HepG2 (cell line): ENCODE measurements around the gene ZCCHC8. TPM values are rescaled to one million over a fixed set of nuclear protein-coding genes. Genes with fewer than 3 reads are reported as not detected.

ENCODE experiments used
- HCFC1 ChIP-seq: fragments of 150-350 bp; IDR thresholded peaks from 2 replicates; pipeline ENCODE4 v1.6.1; 2014; ENCODE audit warnings: low read depth, low read length
- NR3C1 ChIP-seq: sonication (generic); formaldehyde crosslinking; IDR thresholded peaks from 2 replicates; pipeline ENCODE4 v1.4.0; 2020; ENCODE audit warnings: missing genetic modification reagents
- SMAD9 ChIP-seq: sonication (generic); formaldehyde crosslinking; IDR thresholded peaks from 2 replicates; pipeline ENCODE4 v1.5.1; 2020; ENCODE audit warnings: mild to moderate bottlenecking, missing genetic modification reagents
- ZEB1 ChIP-seq: IDR thresholded peaks from 2 replicates; pipeline ENCODE4 v1.6.1; 2012; ENCODE audit warnings: mild to moderate bottlenecking, low read depth, inconsistent platforms; ENCODE audit not compliant: insufficient replicate concordance
- ZNF292 ChIP-seq: sonication (generic); formaldehyde crosslinking; IDR thresholded peaks from 2 replicates; pipeline ENCODE4 v1.8.1; 2022; ENCODE audit warnings: mild to moderate bottlenecking, low read depth, missing genetic modification reagents, borderline replicate concordance
- ZNF724P ChIP-seq: sonication (generic); formaldehyde crosslinking; IDR thresholded peaks from 2 replicates; pipeline ENCODE4 v1.8.0; 2022; ENCODE audit warnings: missing genetic modification reagents, borderline replicate concordance
- ZNF737 ChIP-seq: sonication (generic); formaldehyde crosslinking; IDR thresholded peaks from 2 replicates; pipeline ENCODE4 v1.5.0; 2020; ENCODE audit warnings: missing genetic modification reagents, mild to moderate bottlenecking, borderline replicate concordance
- polyA plus RNA-seq, 8 experiments: library from polyadenylated mRNA; depleted of rRNA in 3 of 8; stranded (reverse) in 7 of 8; unstranded in 1 of 8; fragments of >200 nt; fragmentation: Illumina TruSeq in 4 of 8; extraction: Trizol in 4 of 8; gene quantifications; 2 replicates each; pipeline versions ENCODE4 v1.2.1 to v1.2.3, GENCODE V29; 2011 to 2016; ENCODE audit warnings: low read depth in 4 of 8, missing spikeins in 1 of 8, mixed read lengths in 1 of 8; ENCODE audit not compliant: insufficient read depth in 1 of 8
- total RNA-seq, 5 experiments: library from RNA; depleted of rRNA; stranded (reverse); fragments of >200 nt; fragmentation: Illumina TruSeq; extraction: Trizol; gene quantifications; 2 replicates each; pipeline ENCODE4 v1.2.3, GENCODE V29; 2016; ENCODE audit warnings: low read depth in 1 of 5
- TF ChIP-seq, protein P1 (sequence below): sonication (generic); formaldehyde crosslinking; IDR thresholded peaks from 2 replicates; pipeline ENCODE4 v1.5.1; 2020; ENCODE audit warnings: mild to moderate bottlenecking, missing genetic modification reagents, borderline replicate concordance
- TF ChIP-seq, protein P2 (sequence below): sonication (generic); formaldehyde crosslinking; IDR thresholded peaks from 2 replicates; pipeline ENCODE4 v1.4.0; 2020; ENCODE audit warnings: mild to moderate bottlenecking, missing genetic modification reagents
- TF ChIP-seq, protein P3 (sequence below): sonication (generic); formaldehyde crosslinking; IDR thresholded peaks from 2 replicates; pipeline ENCODE4 v1.8.1; 2023; ENCODE audit warnings: mild to moderate bottlenecking, inconsistent platforms, moderate library complexity, missing genetic modification reagents, borderline replicate concordance
- TF ChIP-seq, protein P4 (sequence below), 2 experiments: fragments of 450-650 bp in 1 of 2; sonication (generic) in 1 of 2; formaldehyde crosslinking in 1 of 2; IDR thresholded peaks; 2 replicates each; pipeline versions ENCODE4 v1.6.1 to v1.8.0; 2016 to 2022; ENCODE audit warnings: antibody characterized with exemption in 1 of 2, mild to moderate bottlenecking in 1 of 2, missing genetic modification reagents in 1 of 2

ZCCHC8 gene
- total and polyA plus RNA-seq, 2 of the 13 experiments (the other 11 are each of a cell fraction or from before 2014, with no cell fraction given): 18.6 to 20.9 TPM

DNA sequence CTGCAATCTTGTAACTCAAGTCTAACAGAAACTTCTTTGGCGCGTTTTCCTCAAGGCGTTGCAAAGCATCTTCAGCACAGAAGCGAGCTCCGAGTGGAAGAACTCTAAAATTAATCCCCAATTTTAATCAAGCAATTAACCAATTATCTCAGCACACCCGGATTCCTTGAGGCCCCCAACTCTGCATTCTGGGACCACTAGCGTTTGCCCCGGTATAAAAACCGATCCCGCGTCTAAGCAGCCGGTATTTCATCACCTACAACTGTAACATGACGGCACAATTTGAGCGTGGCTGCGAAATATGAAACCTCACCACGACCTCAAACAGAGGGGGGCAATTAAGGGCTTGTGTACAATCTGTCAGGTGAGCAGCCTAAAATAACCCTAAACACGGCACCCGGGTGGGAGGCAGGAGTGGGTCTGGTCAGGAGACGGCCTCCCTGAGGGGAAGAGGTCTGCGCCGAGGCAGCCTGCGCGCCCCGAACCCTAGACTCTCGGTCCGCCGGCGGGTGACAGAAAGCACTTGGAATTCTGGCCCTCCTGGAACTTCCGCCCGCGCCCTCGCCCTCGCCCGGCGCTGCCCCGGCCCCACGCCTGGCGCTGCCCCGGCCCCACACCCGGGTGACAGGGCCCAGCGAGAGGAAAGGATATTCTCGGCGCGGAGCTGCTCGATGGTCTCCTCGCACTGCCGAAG lies 594 bp downstream of the ZCCHC8 start (continued):
- TF ChIP-seq, protein P1, sequence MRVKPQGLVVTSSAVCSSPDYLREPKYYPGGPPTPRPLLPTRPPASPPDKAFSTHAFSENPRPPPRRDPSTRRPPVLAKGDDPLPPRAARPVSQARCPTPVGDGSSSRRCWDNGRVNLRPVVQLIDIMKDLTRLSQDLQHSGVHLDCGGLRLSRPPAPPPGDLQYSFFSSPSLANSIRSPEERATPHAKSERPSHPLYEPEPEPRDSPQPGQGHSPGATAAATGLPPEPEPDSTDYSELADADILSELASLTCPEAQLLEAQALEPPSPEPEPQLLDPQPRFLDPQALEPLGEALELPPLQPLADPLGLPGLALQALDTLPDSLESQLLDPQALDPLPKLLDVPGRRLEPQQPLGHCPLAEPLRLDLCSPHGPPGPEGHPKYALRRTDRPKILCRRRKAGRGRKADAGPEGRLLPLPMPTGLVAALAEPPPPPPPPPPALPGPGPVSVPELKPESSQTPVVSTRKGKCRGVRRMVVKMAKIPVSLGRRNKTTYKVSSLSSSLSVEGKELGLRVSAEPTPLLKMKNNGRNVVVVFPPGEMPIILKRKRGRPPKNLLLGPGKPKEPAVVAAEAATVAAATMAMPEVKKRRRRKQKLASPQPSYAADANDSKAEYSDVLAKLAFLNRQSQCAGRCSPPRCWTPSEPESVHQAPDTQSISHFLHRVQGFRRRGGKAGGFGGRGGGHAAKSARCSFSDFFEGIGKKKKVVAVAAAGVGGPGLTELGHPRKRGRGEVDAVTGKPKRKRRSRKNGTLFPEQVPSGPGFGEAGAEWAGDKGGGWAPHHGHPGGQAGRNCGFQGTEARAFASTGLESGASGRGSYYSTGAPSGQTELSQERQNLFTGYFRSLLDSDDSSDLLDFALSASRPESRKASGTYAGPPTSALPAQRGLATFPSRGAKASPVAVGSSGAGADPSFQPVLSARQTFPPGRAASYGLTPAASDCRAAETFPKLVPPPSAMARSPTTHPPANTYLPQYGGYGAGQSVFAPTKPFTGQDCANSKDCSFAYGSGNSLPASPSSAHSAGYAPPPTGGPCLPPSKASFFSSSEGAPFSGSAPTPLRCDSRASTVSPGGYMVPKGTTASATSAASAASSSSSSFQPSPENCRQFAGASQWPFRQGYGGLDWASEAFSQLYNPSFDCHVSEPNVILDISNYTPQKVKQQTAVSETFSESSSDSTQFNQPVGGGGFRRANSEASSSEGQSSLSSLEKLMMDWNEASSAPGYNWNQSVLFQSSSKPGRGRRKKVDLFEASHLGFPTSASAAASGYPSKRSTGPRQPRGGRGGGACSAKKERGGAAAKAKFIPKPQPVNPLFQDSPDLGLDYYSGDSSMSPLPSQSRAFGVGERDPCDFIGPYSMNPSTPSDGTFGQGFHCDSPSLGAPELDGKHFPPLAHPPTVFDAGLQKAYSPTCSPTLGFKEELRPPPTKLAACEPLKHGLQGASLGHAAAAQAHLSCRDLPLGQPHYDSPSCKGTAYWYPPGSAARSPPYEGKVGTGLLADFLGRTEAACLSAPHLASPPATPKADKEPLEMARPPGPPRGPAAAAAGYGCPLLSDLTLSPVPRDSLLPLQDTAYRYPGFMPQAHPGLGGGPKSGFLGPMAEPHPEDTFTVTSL: no peak
- TF ChIP-seq, protein P2, sequence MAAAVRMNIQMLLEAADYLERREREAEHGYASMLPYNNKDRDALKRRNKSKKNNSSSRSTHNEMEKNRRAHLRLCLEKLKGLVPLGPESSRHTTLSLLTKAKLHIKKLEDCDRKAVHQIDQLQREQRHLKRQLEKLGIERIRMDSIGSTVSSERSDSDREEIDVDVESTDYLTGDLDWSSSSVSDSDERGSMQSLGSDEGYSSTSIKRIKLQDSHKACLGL (CRISPR knock-in tag): no peak
- no peak for TF ChIP-seq ZNF737 (CRISPR knock-in tag)
- TF ChIP-seq NR3C1 (CRISPR knock-in tag): no peak
- no peak for TF ChIP-seq ZEB1
- no peak for TF ChIP-seq ZNF292 (CRISPR knock-in tag)
- TF ChIP-seq SMAD9 (CRISPR knock-in tag): no peak
- no peak for TF ChIP-seq HCFC1
- TF ChIP-seq, protein P3, sequence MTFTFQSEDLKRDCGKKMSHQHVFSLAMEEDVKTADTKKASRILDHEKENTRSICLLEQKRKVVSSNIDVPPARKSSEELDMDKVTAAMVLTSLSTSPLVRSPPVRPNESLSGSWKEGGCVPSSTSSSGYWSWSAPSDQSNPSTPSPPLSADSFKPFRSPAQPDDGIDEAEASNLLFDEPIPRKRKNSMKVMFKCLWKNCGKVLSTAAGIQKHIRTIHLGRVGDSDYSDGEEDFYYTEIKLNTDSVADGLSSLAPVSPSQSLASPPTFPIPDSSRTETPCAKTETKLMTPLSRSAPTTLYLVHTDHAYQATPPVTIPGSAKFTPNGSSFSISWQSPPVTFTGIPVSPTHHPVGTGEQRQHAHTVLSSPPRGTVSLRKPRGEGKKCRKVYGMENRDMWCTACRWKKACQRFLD: no peak
- TF ChIP-seq, protein P4, sequence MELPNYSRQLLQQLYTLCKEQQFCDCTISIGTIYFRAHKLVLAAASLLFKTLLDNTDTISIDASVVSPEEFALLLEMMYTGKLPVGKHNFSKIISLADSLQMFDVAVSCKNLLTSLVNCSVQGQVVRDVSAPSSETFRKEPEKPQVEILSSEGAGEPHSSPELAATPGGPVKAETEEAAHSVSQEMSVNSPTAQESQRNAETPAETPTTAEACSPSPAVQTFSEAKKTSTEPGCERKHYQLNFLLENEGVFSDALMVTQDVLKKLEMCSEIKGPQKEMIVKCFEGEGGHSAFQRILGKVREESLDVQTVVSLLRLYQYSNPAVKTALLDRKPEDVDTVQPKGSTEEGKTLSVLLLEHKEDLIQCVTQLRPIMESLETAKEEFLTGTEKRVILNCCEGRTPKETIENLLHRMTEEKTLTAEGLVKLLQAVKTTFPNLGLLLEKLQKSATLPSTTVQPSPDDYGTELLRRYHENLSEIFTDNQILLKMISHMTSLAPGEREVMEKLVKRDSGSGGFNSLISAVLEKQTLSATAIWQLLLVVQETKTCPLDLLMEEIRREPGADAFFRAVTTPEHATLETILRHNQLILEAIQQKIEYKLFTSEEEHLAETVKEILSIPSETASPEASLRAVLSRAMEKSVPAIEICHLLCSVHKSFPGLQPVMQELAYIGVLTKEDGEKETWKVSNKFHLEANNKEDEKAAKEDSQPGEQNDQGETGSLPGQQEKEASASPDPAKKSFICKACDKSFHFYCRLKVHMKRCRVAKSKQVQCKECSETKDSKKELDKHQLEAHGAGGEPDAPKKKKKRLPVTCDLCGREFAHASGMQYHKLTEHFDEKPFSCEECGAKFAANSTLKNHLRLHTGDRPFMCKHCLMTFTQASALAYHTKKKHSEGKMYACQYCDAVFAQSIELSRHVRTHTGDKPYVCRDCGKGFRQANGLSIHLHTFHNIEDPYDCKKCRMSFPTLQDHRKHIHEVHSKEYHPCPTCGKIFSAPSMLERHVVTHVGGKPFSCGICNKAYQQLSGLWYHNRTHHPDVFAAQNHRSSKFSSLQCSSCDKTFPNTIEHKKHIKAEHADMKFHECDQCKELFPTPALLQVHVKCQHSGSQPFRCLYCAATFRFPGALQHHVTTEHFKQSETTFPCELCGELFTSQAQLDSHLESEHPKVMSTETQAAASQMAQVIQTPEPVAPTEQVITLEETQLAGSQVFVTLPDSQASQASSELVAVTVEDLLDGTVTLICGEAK (IDR thresholded peaks at IDR 0.05): no peak
- TF ChIP-seq, protein P4 (CRISPR knock-in tag; IDR thresholded peaks at IDR 0.05): no peak
- no peak for TF ChIP-seq ZNF724P (CRISPR knock-in tag)
